Measurements from ENCODE around the gene RIF1. TPM values are rescaled to one million over a fixed set of nuclear protein-coding genes. Genes with fewer than 3 reads are reported as not detected.
A peak's percentile ranks its signal among the peaks of the same experiment; 100 is the strongest.
"Not testable (repeated sequence)": the region's sequence is repeated elsewhere in the genome, so short reads cannot be mapped to it uniquely, and the experiment has no call there.

RIF1 gene
- total RNA-seq, 2 experiments from 2014 or later: 53.0 TPM

GRCh38 chr2:151395509-151396374 lies 14.0 kb upstream of the RIF1 start:
- CTCF ChIA-PET: no interaction called here
- no peaks in the 10 kb centered on the region for H3K4me1 Mint-ChIP-seq (ENCODE audit: low read depth)
- no peak overlapping the region for H3K27ac Mint-ChIP-seq
- H3K36me3 Mint-ChIP-seq (ENCODE audit: low read depth): no peaks in the 10 kb centered on the region
- peaks cover 2% of the 10 kb centered on the region for H3K9me3 Mint-ChIP-seq
- intact Hi-C loops (cut with micrococcal nuclease): no loop called here
- peaks cover 2% of the 10 kb centered on the region for H3K27me3 Mint-ChIP-seq (ENCODE audit: low read depth)
- no peak for DNase-seq
- no peak overlapping the region for H3K4me3 Mint-ChIP-seq

DNA sequence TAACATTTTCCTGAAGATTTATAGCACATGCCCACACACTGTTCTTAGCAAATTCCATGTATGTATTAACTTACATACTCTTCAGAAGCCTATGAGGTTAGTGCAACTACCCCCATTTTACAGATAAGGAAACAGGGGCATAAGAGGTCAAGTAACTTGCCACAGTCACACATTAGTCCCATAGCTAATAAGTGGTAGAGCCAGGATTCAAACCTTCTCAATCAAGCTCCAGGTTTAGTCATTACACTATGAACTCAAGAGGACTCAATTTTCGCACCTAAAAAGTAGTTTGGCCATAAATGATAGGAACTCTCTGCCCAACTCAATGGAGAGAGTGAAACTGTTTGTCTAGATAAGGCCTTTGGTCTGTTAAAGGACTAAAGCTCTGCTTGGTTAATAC lies 9.7 kb upstream of the RIF1 start:
- CTCF ChIA-PET: interaction anchor here (0.6 kb wide), 1 partner anchor 749 kb away, joined by 4 read pairs; no protein-coding TSS in a partner anchor
- Mint-ChIP-seq H3K4me1 (ENCODE audit: low read depth) (no peaks in the 10 kb centered on the region), H3K27ac (no peak overlapping the region), H3K4me3 (no peak overlapping the region), H3K36me3 (ENCODE audit: low read depth) (no peaks in the 10 kb centered on the region), H3K9me3 (no peaks in the 10 kb centered on the region), H3K27me3 (ENCODE audit: low read depth) (no peaks in the 10 kb centered on the region)
- DNase-seq: no peak
- intact Hi-C loops (cut with micrococcal nuclease): no loop called here

DNA sequence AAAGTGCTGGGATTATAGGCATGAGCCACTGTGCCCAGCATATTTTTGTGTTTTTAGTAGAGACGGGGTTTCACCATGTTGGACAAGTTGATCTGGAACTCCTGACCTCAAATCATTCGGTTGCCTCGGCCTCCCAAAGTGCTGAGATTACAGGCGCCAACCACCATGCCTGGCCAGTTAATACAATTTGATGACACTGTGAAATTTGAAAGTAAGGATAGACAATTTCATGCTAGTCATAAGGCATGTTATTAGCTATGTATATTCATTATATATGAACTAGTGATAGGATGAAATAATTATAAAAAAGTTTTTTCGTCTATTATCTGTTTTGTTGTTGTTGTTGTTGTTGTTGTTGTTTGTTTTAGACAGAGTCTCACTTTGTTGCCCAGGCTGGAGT lies 8.6 kb upstream of the RIF1 start:
- Mint-ChIP-seq H3K27ac (no peak overlapping the region), H3K9me3 (no peaks in the 10 kb centered on the region), H3K4me3 (no peak overlapping the region), H3K36me3 (ENCODE audit: low read depth) (no peaks in the 10 kb centered on the region), H3K4me1 (ENCODE audit: low read depth) (no peaks in the 10 kb centered on the region), H3K27me3 (ENCODE audit: low read depth) (no peaks in the 10 kb centered on the region)
- DNase-seq: no peak
- CTCF ChIA-PET: no interaction called here
- intact Hi-C loops (cut with micrococcal nuclease): no loop called here

GRCh38 chr2:151403914-151404313 lies 5.8 kb upstream of the RIF1 start:
- Mint-ChIP-seq H3K36me3 (ENCODE audit: low read depth) (no peaks in the 10 kb centered on the region), H3K27me3 (ENCODE audit: low read depth) (no peaks in the 10 kb centered on the region), H3K4me3 (no peak overlapping the region), H3K9me3 (no peaks in the 10 kb centered on the region), H3K27ac (no peak overlapping the region), H3K4me1 (ENCODE audit: low read depth) (no peaks in the 10 kb centered on the region)
- CTCF ChIA-PET: interaction anchor here (1.6 kb wide), 1 partner anchor 33 kb away, joined by 4 read pairs; no protein-coding TSS in a partner anchor
- intact Hi-C loops (cut with micrococcal nuclease): no loop called here
- no peak for DNase-seq

DNA sequence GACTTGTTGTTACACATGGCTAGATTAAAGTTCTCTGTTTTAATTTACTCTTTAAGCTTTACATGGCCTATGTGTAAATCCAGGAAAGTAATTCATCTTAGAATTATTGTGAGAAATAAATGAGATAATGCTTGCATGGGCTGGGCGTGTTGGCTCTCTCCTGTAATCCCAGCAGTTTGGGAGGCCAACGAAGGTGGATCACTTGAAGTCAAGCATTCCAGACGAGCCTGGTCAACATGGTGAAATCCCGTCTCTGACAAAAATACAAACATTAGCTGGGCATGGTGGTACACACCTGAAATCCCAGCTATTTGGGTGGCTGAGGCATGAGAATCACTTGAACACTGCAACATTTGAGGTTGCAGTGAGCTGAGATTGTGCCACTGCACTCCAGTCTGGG lies 4.3 kb upstream of the RIF1 start:
- peaks cover 3% of the 10 kb centered on the region for H3K36me3 Mint-ChIP-seq (ENCODE audit: low read depth)
- DNase-seq: no peak
- no peak overlapping the region for H3K4me3 Mint-ChIP-seq
- no peak overlapping the region for H3K27ac Mint-ChIP-seq
- intact Hi-C loops (cut with micrococcal nuclease): no loop called here
- CTCF ChIA-PET: interaction anchor here (1.0 to 1.6 kb wide), 2 partner anchors 9 to 32 kb away, joined by 4 read pairs; no protein-coding TSS in a partner anchor
- H3K27me3 Mint-ChIP-seq (ENCODE audit: low read depth): no peaks in the 10 kb centered on the region
- H3K4me1 Mint-ChIP-seq (ENCODE audit: low read depth): peaks cover 4% of the 10 kb centered on the region
- no peaks in the 10 kb centered on the region for H3K9me3 Mint-ChIP-seq

DNA sequence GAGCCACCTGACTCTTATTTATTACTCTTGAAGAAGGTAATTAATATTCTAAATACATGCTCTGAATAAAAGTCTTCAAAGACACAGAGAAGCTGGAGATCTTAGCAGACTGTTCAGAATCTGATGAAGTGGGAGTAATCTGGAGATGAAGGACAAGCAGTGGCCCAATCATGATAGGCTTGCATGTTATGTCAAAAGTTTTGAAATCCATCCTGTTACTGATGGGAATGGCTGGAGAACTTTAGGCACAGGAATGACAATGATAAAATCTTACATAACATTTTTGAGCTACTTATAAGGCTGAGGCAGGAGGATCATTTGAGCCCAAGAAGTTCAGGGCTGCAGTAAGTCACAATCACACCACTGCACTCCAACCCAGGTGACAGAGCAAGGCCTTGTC lies 2.4 kb upstream of the RIF1 start:
- Mint-ChIP-seq H3K4me1 (ENCODE audit: low read depth) (peaks cover 11% of the 10 kb centered on the region), H3K4me3 (no peak overlapping the region), H3K9me3 (no peaks in the 10 kb centered on the region), H3K27ac (no peak overlapping the region), H3K36me3 (ENCODE audit: low read depth) (peaks cover 16% of the 10 kb centered on the region), H3K27me3 (ENCODE audit: low read depth) (no peaks in the 10 kb centered on the region)
- CTCF ChIA-PET: no interaction called here
- no peak for DNase-seq
- intact Hi-C loops (cut with micrococcal nuclease): no loop called here

- CTCF ChIA-PET: interaction anchor here (1.1 to 1.4 kb wide), 3 partner anchors 13 to 145 kb away, joined by 3 to 5 read pairs (median 3); no protein-coding TSS in a partner anchor
- peak overlapping the region; percentile 95 for H3K27ac Mint-ChIP-seq
- H3K27me3 Mint-ChIP-seq (ENCODE audit: low read depth): no peaks in the 10 kb centered on the region
- peaks cover 18% of the 10 kb centered on the region for H3K4me1 Mint-ChIP-seq (ENCODE audit: low read depth)
- no peak for DNase-seq
- no peaks in the 10 kb centered on the region for H3K9me3 Mint-ChIP-seq
- intact Hi-C loops (cut with micrococcal nuclease): loop anchor here (1.0 kb wide), 3 partner anchors 120 to 1823 kb away; partner anchors contain the start of genes NMI and RBM43
- H3K4me3 Mint-ChIP-seq: peak overlapping the region; percentile 100
- peaks cover 26% of the 10 kb centered on the region for H3K36me3 Mint-ChIP-seq (ENCODE audit: low read depth)
Measured at GRCh38 chr2:151408788-151409600, 708 bp upstream of the RIF1 start.

DNA sequence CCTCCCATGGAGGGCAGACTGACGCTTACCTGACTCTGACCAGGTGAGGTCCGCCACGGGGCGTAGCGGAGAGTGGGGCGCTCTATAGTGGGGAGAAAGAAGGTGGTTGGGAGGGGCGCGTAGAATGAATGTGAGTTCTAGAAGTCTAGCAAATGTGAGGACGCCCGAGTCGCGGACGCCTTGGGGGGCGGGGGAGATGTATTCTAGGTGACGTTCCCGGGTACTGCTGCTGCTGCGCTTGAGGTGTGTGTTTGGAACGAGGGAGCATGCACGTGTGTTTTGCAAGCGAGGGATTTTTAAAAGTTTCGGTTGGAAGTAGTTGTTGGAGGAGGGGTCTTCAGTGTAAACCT lies 758 bp downstream of the RIF1 start:
- DNase-seq: peak; percentile 57
- CTCF ChIA-PET: interaction anchor here (1.3 to 1.4 kb wide), 2 partner anchors 12 to 147 kb away, joined by 3 to 5 read pairs; no protein-coding TSS in a partner anchor
- no peaks in the 10 kb centered on the region for H3K27me3 Mint-ChIP-seq (ENCODE audit: low read depth)
- H3K9me3 Mint-ChIP-seq: no peaks in the 10 kb centered on the region
- intact Hi-C loops (cut with micrococcal nuclease): loop anchor here (1.0 to 2.0 kb wide), 3 partner anchors 13 to 417 kb away; no protein-coding TSS in a partner anchor
- peaks cover 20% of the 10 kb centered on the region for H3K4me1 Mint-ChIP-seq (ENCODE audit: low read depth)
- H3K27ac Mint-ChIP-seq: peak overlapping the region; percentile 95
- H3K4me3 Mint-ChIP-seq: peak overlapping the region; percentile 100
- peaks cover 31% of the 10 kb centered on the region for H3K36me3 Mint-ChIP-seq (ENCODE audit: low read depth)

DNA sequence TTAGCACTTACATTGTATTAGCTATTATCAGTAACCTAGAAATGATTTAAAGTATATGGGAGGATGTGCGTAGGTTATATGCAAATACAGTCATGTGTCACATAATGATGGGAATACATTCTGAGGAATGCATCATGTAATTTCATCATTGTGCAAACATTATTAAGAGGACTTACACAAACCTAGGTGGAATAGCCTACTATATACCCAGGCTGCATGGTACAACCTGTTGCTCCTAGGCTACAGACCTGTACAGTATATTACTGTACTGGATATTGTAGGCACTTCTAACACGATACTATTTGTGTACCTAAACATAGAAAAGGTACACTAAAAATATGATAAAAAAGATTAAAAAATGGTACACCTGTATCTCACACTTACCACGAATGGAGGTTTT lies 7.9 kb downstream of the RIF1 start:
- Mint-ChIP-seq H3K27me3 (ENCODE audit: low read depth) (no peaks in the 10 kb centered on the region), H3K9me3 (no peaks in the 10 kb centered on the region), H3K36me3 (ENCODE audit: low read depth) (peaks cover 41% of the 10 kb centered on the region), H3K4me3 (no peak overlapping the region), H3K4me1 (ENCODE audit: low read depth) (peaks cover 27% of the 10 kb centered on the region), H3K27ac (no peak overlapping the region)
- CTCF ChIA-PET: interaction anchor here (0.6 kb wide), 1 partner anchor 19 kb away, joined by 4 read pairs; no protein-coding TSS in a partner anchor
- intact Hi-C loops (cut with micrococcal nuclease): no loop called here
- DNase-seq: no peak

GRCh38 chr2:151421681-151422080 lies 12.0 kb downstream of the RIF1 start:
- not testable (repeated sequence) for H3K27ac Mint-ChIP-seq; H3K4me3 Mint-ChIP-seq; H3K27me3 Mint-ChIP-seq (ENCODE audit: low read depth); DNase-seq; H3K9me3 Mint-ChIP-seq
- Mint-ChIP-seq H3K4me1 (ENCODE audit: low read depth) (peaks cover 41% of the 10 kb centered on the region), H3K36me3 (ENCODE audit: low read depth) (peaks cover 52% of the 10 kb centered on the region)
- intact Hi-C loops (cut with micrococcal nuclease): loop anchor here (5.0 kb wide), 2 partner anchors 36 to 1834 kb away; partner anchors contain the start of gene MMADHC
- CTCF ChIA-PET: interaction anchor here (1.2 to 1.6 kb wide), 3 partner anchors 10 to 16 kb away, joined by 3 to 5 read pairs (median 5); partner anchors contain the start of gene RIF1

DNA sequence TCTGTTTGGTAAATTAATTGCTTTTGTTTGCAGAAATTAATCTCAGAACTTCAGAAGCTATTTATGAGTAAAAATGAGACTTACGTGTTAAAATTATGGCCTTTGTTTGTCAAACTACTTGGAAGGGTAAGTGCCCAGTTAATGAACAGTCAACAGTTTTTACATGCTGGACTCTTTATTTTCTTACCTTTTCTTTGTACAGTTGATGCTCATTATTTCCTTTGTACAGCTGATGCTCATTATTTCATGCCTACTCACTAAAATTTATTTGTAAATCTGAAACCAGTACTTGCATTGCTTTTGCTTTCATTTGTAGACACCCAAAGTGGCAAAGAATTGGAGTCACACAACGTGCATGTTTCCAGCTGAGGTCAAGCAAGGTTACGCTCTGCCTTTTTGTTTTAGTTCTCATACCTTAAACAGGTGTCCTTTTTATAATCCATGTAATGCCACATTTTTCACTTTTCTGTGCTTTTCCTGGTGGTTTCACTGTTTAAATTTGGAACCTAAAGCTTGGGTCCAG lies 13.3 kb downstream of the RIF1 start:
- CTCF ChIA-PET: interaction anchor here (0.6 to 1.3 kb wide), 3 partner anchors 13 to 94 kb away, joined by 3 to 7 read pairs (median 4); partner anchors contain the start of gene RIF1
- Mint-ChIP-seq H3K27me3 (ENCODE audit: low read depth) (no peaks in the 10 kb centered on the region), H3K27ac (peak overlapping the region; percentile 77), H3K9me3 (no peaks in the 10 kb centered on the region), H3K4me3 (no peak overlapping the region), H3K4me1 (ENCODE audit: low read depth) (peaks cover 37% of the 10 kb centered on the region), H3K36me3 (ENCODE audit: low read depth) (peaks cover 47% of the 10 kb centered on the region)
- peak; percentile 21 for DNase-seq
- intact Hi-C loops (cut with micrococcal nuclease): loop anchor here (1.0 to 5.0 kb wide), 5 partner anchors 13 to 1836 kb away; partner anchors contain the start of genes MMADHC, NMI and RBM43

DNA sequence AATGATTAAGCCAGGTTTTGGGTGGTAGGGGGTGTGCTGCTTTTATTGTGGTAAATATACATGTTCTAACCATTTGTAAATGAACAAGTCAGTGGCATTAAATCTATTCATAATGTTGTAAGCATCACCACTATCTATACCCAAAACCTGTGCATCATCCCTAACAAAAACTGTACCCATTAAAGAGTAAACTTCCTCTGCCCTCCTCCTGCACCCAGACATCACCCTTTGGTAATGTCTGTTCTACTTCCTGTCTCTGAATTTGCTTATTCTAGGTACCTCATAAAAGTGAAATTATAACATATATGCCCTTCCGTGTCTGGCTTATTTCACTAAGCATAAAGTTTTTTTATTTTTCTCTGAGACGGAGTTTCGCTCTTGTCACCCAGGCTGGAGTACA lies 14.1 kb downstream of the RIF1 start:
- H3K4me1 Mint-ChIP-seq (ENCODE audit: low read depth): peaks cover 37% of the 10 kb centered on the region
- peak; percentile 16 for DNase-seq
- no peak overlapping the region for H3K4me3 Mint-ChIP-seq

More for the DNA sequence above, 14.1 kb downstream of the RIF1 start:
- CTCF ChIA-PET: interaction anchor here (1.3 kb wide), 1 partner anchor 14 kb away, joined by 4 read pairs; no protein-coding TSS in a partner anchor
- H3K27me3 Mint-ChIP-seq (ENCODE audit: low read depth): no peaks in the 10 kb centered on the region
- peak overlapping the region; percentile 77 for H3K27ac Mint-ChIP-seq
- intact Hi-C loops (cut with micrococcal nuclease): loop anchor here (1.0 to 5.0 kb wide), 5 partner anchors 13 to 1836 kb away; partner anchors contain the start of genes MMADHC, NMI and RBM43
- H3K9me3 Mint-ChIP-seq: no peaks in the 10 kb centered on the region
- peaks cover 49% of the 10 kb centered on the region for H3K36me3 Mint-ChIP-seq (ENCODE audit: low read depth)
